ENCODE measurements around the gene CREB5.

- TF ChIP-seq CTCF (IDR thresholded peaks at IDR 0.05): no peak
- TF ChIP-seq POLR2A (IDR thresholded peaks at IDR 0.05): no peak
Measured at GRCh38 chr7:28671526-28671925, 259.2 kb downstream of the CREB5 start.
